Ishikawa (cell line): Measurements from ENCODE around the gene RPTN.

ENCODE experiments used
- CEBPB ChIP-seq: IDR thresholded peaks from 2 replicates; pipeline ENCODE4 v1.6.1; 2012
- CREB1 ChIP-seq: IDR thresholded peaks from 2 replicates; pipeline ENCODE4 v1.6.1; 2012; ENCODE audit warnings: low read depth
- EGR1 ChIP-seq: IDR thresholded peaks from 2 replicates; pipeline ENCODE4 v1.6.1; 2012
- EP300 ChIP-seq: IDR thresholded peaks from 2 replicates; pipeline ENCODE4 v1.6.1; 2012; ENCODE audit warnings: borderline replicate concordance
- FOXM1 ChIP-seq: IDR thresholded peaks from 2 replicates; pipeline ENCODE4 v1.6.1; 2012; ENCODE audit warnings: low read depth, borderline replicate concordance
- NFIC ChIP-seq: IDR thresholded peaks from 2 replicates; pipeline ENCODE4 v1.6.1; 2012
- RAD21 ChIP-seq: IDR thresholded peaks from 2 replicates; pipeline ENCODE4 v1.6.1; 2012; ENCODE audit warnings: low read depth
- TAF1 ChIP-seq: IDR thresholded peaks from 2 replicates; pipeline ENCODE4 v1.6.1; 2012; ENCODE audit warnings: low read depth, mild to moderate bottlenecking
- TCF12 ChIP-seq: IDR thresholded peaks from 2 replicates; pipeline ENCODE4 v1.6.1; 2012; ENCODE audit warnings: low read depth
- TEAD4 ChIP-seq: IDR thresholded peaks from 2 replicates; pipeline ENCODE4 v1.6.1; 2012
- YY1 ChIP-seq: IDR thresholded peaks from 2 replicates; pipeline ENCODE4 v1.6.1; 2012; ENCODE audit warnings: low read depth
- ZBTB7A ChIP-seq: IDR thresholded peaks from 2 replicates; pipeline ENCODE4 v1.6.1; 2012; ENCODE audit warnings: low read depth
- TF ChIP-seq, protein P1 (sequence below): IDR thresholded peaks from 2 replicates; pipeline ENCODE4 v1.6.1; 2012
- TF ChIP-seq, protein P2 (sequence below): IDR thresholded peaks from 2 replicates; pipeline ENCODE4 v1.6.1; 2012; ENCODE audit warnings: low read depth, mild to moderate bottlenecking
- TF ChIP-seq, protein P3 (sequence below): IDR thresholded peaks from 2 replicates; pipeline ENCODE4 v1.6.1; 2012

The RPTN gene

DNA sequence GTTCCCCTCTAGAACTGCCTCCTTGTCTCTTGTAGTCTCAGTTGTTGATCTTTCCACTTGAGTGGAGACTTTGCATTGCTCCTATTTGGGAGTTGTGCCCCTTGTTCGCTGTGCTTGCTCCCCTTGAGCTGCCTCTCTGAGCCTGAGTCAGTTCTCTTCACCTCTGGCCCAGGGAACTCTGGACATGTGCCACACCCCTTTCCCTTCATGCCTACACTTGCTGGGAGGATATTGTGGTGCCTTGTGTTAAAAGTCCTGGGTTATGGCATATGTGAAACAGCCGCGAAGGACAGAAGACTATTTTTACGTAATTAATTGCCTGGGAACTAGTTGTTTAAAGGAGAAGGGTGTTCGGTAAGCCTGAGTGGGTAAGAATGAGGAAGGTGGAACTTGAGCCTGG is 32.2 kb upstream of the RPTN start:
- TF ChIP-seq NFIC (no peak), TCF12 (no peak), TEAD4 (no peak), EP300 (no peak), YY1 (no peak), CREB1 (no peak), EGR1 (no peak)
- TF ChIP-seq, protein P1, sequence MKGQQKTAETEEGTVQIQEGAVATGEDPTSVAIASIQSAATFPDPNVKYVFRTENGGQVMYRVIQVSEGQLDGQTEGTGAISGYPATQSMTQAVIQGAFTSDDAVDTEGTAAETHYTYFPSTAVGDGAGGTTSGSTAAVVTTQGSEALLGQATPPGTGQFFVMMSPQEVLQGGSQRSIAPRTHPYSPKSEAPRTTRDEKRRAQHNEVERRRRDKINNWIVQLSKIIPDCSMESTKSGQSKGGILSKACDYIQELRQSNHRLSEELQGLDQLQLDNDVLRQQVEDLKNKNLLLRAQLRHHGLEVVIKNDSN = no peak
- TF ChIP-seq, protein P2, sequence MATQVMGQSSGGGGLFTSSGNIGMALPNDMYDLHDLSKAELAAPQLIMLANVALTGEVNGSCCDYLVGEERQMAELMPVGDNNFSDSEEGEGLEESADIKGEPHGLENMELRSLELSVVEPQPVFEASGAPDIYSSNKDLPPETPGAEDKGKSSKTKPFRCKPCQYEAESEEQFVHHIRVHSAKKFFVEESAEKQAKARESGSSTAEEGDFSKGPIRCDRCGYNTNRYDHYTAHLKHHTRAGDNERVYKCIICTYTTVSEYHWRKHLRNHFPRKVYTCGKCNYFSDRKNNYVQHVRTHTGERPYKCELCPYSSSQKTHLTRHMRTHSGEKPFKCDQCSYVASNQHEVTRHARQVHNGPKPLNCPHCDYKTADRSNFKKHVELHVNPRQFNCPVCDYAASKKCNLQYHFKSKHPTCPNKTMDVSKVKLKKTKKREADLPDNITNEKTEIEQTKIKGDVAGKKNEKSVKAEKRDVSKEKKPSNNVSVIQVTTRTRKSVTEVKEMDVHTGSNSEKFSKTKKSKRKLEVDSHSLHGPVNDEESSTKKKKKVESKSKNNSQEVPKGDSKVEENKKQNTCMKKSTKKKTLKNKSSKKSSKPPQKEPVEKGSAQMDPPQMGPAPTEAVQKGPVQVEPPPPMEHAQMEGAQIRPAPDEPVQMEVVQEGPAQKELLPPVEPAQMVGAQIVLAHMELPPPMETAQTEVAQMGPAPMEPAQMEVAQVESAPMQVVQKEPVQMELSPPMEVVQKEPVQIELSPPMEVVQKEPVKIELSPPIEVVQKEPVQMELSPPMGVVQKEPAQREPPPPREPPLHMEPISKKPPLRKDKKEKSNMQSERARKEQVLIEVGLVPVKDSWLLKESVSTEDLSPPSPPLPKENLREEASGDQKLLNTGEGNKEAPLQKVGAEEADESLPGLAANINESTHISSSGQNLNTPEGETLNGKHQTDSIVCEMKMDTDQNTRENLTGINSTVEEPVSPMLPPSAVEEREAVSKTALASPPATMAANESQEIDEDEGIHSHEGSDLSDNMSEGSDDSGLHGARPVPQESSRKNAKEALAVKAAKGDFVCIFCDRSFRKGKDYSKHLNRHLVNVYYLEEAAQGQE = no peak
- TF ChIP-seq, protein P3, sequence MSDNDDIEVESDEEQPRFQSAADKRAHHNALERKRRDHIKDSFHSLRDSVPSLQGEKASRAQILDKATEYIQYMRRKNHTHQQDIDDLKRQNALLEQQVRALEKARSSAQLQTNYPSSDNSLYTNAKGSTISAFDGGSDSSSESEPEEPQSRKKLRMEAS = no peak

DNA sequence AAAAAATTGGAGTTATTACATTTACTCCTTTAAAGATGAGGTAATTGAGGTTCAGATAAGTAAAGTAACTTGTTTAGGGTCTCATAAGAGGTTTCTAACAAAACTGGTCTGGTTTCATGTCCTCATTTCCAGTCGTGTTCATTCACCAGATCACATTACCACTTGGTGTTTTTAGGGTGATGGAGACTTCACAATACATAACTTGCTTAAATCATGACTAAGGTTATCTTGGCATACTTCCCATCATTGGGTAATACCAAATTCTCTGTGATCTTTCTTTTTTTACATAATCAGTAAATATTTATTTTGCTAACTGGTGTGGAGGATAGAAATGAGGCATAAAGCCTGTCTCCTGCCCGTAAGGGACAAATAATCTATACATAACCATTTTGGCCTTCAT is 31.6 kb upstream of the RPTN start:
- TF ChIP-seq RAD21 = no peak
- TF ChIP-seq CREB1 = no peak
- TF ChIP-seq, protein P2 = no peak
- no peak for TF ChIP-seq FOXM1
- no peak for TF ChIP-seq TAF1

DNA sequence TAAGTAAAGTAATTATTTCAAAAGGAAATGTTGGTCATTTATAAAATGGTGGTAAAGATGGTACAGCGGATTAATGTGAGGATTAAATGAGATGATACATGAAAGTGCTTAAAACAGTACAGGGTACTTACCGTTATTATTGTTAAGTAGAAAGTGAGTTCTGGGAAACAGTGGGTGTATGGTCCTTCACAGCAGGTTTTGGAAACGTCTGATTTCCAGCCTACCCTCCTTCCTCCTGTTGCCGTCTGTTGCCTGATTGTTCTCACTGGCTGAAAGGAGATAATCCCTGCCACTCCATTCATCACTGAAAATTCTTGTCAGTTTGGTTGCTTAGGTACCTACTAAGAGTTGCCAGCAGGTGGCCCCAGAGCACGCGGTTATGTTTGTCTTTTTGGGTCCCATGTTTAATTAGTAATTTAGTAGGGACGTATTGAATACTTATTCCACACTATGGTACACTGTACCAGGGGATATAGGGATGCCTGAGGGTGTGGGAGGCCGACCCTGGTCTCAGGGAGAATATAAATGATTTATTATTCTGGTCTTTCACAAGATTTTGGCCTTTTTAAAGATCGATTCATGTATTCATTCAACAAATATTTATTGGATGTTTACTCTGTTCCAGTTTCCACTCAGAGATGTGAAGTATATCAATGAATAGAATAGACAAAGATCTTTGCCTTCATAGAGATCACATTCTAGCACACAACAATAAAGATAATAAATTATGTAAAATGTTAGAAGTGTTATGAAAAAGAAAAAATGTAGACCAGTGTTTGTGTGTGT is 30.8 kb upstream of the RPTN start:
- TF ChIP-seq CEBPB (no peak), RAD21 (peak; percentile 80)

DNA sequence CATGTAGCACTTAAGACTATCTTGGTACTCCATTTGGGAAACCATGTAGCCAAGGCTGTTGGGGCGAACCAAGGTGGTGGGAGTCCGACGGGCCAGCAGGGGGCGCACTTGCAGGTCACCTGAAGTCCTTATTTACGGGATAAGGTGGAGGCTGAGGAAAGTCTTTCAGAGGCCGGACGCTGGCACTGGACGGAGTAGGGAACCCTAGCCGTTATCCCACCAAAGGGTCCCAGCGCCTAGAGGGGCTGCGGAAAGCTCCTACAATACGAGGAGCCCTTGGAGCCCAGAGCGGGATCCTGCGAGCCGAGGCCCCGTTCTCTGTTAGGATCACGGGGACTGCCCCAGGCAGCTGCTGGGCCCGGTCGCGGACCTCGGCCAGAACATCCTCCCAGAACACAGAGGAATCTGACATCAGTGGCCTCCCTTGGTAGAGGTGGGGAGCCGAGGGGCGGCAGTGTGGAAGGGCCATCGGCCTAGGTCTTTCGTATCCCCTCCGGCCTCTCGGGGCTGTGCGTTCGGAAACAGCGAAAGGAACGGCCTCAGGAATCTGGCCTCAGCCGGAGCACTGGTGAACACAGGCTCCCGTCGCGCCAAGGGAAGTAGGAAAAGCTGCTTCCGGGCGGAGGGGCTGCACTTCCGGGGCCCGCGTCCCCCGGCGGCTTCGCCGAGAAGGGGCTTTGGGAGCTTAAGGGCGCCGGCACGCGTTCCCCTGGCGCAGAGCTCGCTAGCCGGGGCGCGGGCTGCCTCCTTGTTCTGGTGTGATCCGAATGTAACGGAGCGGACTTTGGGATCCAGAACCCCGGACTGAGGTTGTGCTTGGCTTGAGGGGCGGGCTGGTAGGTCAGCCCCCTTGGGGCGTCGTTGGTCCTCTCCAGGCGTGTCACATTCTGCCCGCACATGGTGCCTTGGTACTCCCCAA is 29.9 kb upstream of the RPTN start:
- TF ChIP-seq EGR1 = no peak
- no peak for TF ChIP-seq NFIC
- no peak for TF ChIP-seq ZBTB7A
- no peak for TF ChIP-seq EP300
- TF ChIP-seq RAD21 = peak; percentile 38; the same call in 1 of the 2 replicates
- TF ChIP-seq, protein P2 = no peak
- TF ChIP-seq YY1 = no peak

DNA sequence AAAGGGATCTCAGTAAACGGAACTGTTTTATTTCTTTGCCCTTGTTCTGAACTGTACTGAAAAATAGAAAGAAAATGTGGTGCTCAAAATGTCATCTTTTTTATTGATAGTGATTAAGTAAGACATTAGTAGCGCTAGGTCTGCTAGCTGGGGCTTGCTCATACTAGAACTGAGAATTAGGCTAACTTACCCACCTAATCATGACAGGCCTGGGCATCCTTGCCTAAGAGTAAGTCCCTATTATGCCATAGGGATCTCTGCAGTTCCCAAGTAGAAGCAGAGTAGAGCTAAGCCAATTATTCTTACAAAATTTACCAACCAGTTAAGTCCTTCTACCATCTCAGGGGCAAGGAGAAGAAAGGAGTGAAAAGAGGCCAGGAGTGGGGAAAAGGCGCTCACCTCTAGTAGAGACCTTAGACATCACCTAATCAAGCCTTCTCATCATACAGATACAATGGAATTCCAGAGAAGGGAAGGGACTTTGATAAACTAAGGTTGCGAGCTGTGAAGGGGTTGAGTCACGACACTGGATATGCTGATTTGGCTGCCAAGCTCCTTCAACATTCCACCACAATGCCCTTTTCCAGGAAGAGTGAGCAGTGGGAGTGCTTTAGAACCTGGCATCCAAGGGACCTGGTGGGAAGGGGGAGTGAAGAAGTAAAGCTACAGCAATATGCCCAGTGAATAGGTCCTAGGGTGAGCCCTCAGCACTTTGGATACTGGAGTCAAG is 27.7 kb upstream of the RPTN start:
- TF ChIP-seq ZBTB7A (no peak), TAF1 (no peak), RAD21 (no peak), CEBPB (no peak), NFIC (no peak), TEAD4 (no peak), TCF12 (no peak), YY1 (no peak), EGR1 (no peak), FOXM1 (no peak), EP300 (no peak)
- TF ChIP-seq, protein P3 = no peak
- TF ChIP-seq, protein P1 = no peak
- TF ChIP-seq, protein P2 = no peak
